ENCODE measurements around the gene NIPSNAP2. TPM values are rescaled to one million over a fixed set of nuclear protein-coding genes. Genes with fewer than 3 reads are reported as not detected.
"Not testable (repeated sequence)": the region's sequence is repeated elsewhere in the genome, so short reads cannot be mapped to it uniquely, and the experiment has no call there.

Gene NIPSNAP2
- 10 to 100 TPM; 15.6 to 21.6 TPM for polyA plus RNA-seq

- peaks cover 0 to 3% of the 10 kb centered on the region in 2 donors for H3K4me1 ChIP-seq (ENCODE audit: control insufficient read depth in 2 of 2, insufficient read depth in 2 of 2, low read length in 1 of 2)
- H3K4me3 ChIP-seq (ENCODE audit: low read depth in 1 of 2, low read length in 2 of 2) = peak within 1 kb of the TSS; percentile 66 to 70
- peak within 1 kb of the TSS; percentile 95 to 98 for H3K27ac ChIP-seq (ENCODE audit: low read depth in 2 of 2, low read length in 1 of 2)
- no peaks in the 10 kb centered on the region for H3K9me3 ChIP-seq (ENCODE audit: control insufficient read depth in 2 of 2, insufficient read depth in 1 of 2, low read depth in 1 of 2, low read length in 1 of 2)
- H3K36me3 ChIP-seq (ENCODE audit: control insufficient read depth in 2 of 2, insufficient read depth in 2 of 2, low read length in 1 of 2) = peaks cover 0 to 3% of the 10 kb centered on the region in 2 donors
- WGBS, 2 donors = 0 to 1% methylated on average over 79 to 105 of the region's 105 CpGs
- H3K27me3 ChIP-seq (ENCODE audit: control insufficient read depth in 1 of 2, insufficient read depth in 2 of 2, low read length in 2 of 2) = no peaks in the 10 kb centered on the region
Measured at GRCh38 chr7:55964261-55965099, at the start of gene NIPSNAP2. Gene NIPSNAP2 (plus strand): TSS chr7:55964585. CDS start chr7:55964610, 25 bp downstream.

GRCh38 chr7:55917771-55918170 is 46.6 kb upstream of the NIPSNAP2 start:
- Histone ChIP-seq H3K27ac (ENCODE audit: low read depth in 2 of 2, low read length in 1 of 2) (no peak overlapping the region), H3K36me3 (ENCODE audit: control insufficient read depth in 2 of 2, insufficient read depth in 2 of 2, low read length in 1 of 2) (peaks cover 0 to 6% of the 10 kb centered on the region in 2 donors), H3K4me1 (ENCODE audit: control insufficient read depth in 2 of 2, insufficient read depth in 2 of 2, low read length in 1 of 2) (no peaks in the 10 kb centered on the region), H3K9me3 (ENCODE audit: control insufficient read depth in 2 of 2, insufficient read depth in 1 of 2, low read depth in 1 of 2, low read length in 1 of 2) (no peaks in the 10 kb centered on the region), H3K27me3 (ENCODE audit: control insufficient read depth in 1 of 2, insufficient read depth in 2 of 2, low read length in 2 of 2) (no peaks in the 10 kb centered on the region), H3K4me3 (ENCODE audit: low read depth in 1 of 2, low read length in 2 of 2) (no peak overlapping the region)
- 94 to 95% methylated on average over 1 of the region's 1 CpG for WGBS, 2 donors

GRCh38 chr7:55928006-55928767 is 36.2 kb upstream of the NIPSNAP2 start:
- no peaks in the 10 kb centered on the region for H3K9me3 ChIP-seq (ENCODE audit: control insufficient read depth in 2 of 2, insufficient read depth in 1 of 2, low read depth in 1 of 2, low read length in 1 of 2)
- H3K27me3 ChIP-seq (ENCODE audit: control insufficient read depth in 1 of 2, insufficient read depth in 2 of 2, low read length in 2 of 2) = no peaks in the 10 kb centered on the region
- H3K36me3 ChIP-seq (ENCODE audit: control insufficient read depth in 2 of 2, insufficient read depth in 2 of 2, low read length in 1 of 2) = peaks cover 0 to 2% of the 10 kb centered on the region in 2 donors
- H3K27ac ChIP-seq (ENCODE audit: low read depth in 2 of 2, low read length in 1 of 2) = no peak overlapping the region
- H3K4me1 ChIP-seq (ENCODE audit: control insufficient read depth in 2 of 2, insufficient read depth in 2 of 2, low read length in 1 of 2) = no peaks in the 10 kb centered on the region
- no peak overlapping the region for H3K4me3 ChIP-seq (ENCODE audit: low read depth in 1 of 2, low read length in 2 of 2)
- WGBS, 2 donors = 90 to 91% methylated on average over 5 of the region's 5 CpGs

- Histone ChIP-seq H3K4me3 (ENCODE audit: low read depth in 1 of 2, low read length in 2 of 2) (no peak overlapping the region), H3K27ac (ENCODE audit: low read depth in 2 of 2, low read length in 1 of 2) (no peak overlapping the region), H3K9me3 (ENCODE audit: control insufficient read depth in 2 of 2, insufficient read depth in 1 of 2, low read depth in 1 of 2, low read length in 1 of 2) (peaks cover 0 to 2% of the 10 kb centered on the region in 2 donors), H3K27me3 (ENCODE audit: control insufficient read depth in 1 of 2, insufficient read depth in 2 of 2, low read length in 2 of 2) (no peaks in the 10 kb centered on the region), H3K36me3 (ENCODE audit: control insufficient read depth in 2 of 2, insufficient read depth in 2 of 2, low read length in 1 of 2) (peaks cover 0 to 3% of the 10 kb centered on the region in 2 donors), H3K4me1 (ENCODE audit: control insufficient read depth in 2 of 2, insufficient read depth in 2 of 2, low read length in 1 of 2) (no peaks in the 10 kb centered on the region)
- 80 to 81% methylated on average over 5 of the region's 5 CpGs for WGBS, 2 donors
Measured at GRCh38 chr7:55931421-55932151, 32.8 kb upstream of the NIPSNAP2 start.

GRCh38 chr7:55939514-55940123 is 24.8 kb upstream of the NIPSNAP2 start:
- Histone ChIP-seq H3K9me3 (ENCODE audit: control insufficient read depth in 2 of 2, insufficient read depth in 1 of 2, low read depth in 1 of 2, low read length in 1 of 2) (peaks cover 2 to 5% of the 10 kb centered on the region in 2 donors), H3K27me3 (ENCODE audit: control insufficient read depth in 1 of 2, insufficient read depth in 2 of 2, low read length in 2 of 2) (no peaks in the 10 kb centered on the region), H3K4me3 (ENCODE audit: low read depth in 1 of 2, low read length in 2 of 2) (no peak overlapping the region), H3K27ac (ENCODE audit: low read depth in 2 of 2, low read length in 1 of 2) (no peak overlapping the region), H3K36me3 (ENCODE audit: control insufficient read depth in 2 of 2, insufficient read depth in 2 of 2, low read length in 1 of 2) (no peaks in the 10 kb centered on the region), H3K4me1 (ENCODE audit: control insufficient read depth in 2 of 2, insufficient read depth in 2 of 2, low read length in 1 of 2) (no peaks in the 10 kb centered on the region)
- 88 to 92% methylated on average over 7 of the region's 7 CpGs for WGBS, 2 donors

GRCh38 chr7:55946545-55946944 is 17.8 kb upstream of the NIPSNAP2 start:
- no peaks in the 10 kb centered on the region for H3K4me1 ChIP-seq (ENCODE audit: control insufficient read depth in 2 of 2, insufficient read depth in 2 of 2, low read length in 1 of 2)
- no peaks in the 10 kb centered on the region for H3K27me3 ChIP-seq (ENCODE audit: control insufficient read depth in 1 of 2, insufficient read depth in 2 of 2, low read length in 2 of 2)
- H3K27ac ChIP-seq (ENCODE audit: low read depth in 2 of 2, low read length in 1 of 2) = no peak overlapping the region
- no peaks in the 10 kb centered on the region for H3K36me3 ChIP-seq (ENCODE audit: control insufficient read depth in 2 of 2, insufficient read depth in 2 of 2, low read length in 1 of 2)
- 85 to 87% methylated on average over 5 of the region's 5 CpGs for WGBS, 2 donors
- H3K4me3 ChIP-seq (ENCODE audit: low read depth in 1 of 2, low read length in 2 of 2) = no peak overlapping the region
- H3K9me3 ChIP-seq (ENCODE audit: control insufficient read depth in 2 of 2, insufficient read depth in 1 of 2, low read depth in 1 of 2, low read length in 1 of 2) = peaks cover 0 to 3% of the 10 kb centered on the region in 2 donors

GRCh38 chr7:55951637-55952351 is 12.6 kb upstream of the NIPSNAP2 start, which contains the start of gene MRPS17:
Gene MRPS17 (plus strand): TSS chr7:55951877. CDS start chr7:55953196, 1,319 bp downstream.
- Histone ChIP-seq H3K4me3 (ENCODE audit: low read depth in 1 of 2, low read length in 2 of 2) (peak within 1 kb of the TSS; percentile 80 to 84), H3K4me1 (ENCODE audit: control insufficient read depth in 2 of 2, insufficient read depth in 2 of 2, low read length in 1 of 2) (no peaks in the 10 kb centered on the region), H3K36me3 (ENCODE audit: control insufficient read depth in 2 of 2, insufficient read depth in 2 of 2, low read length in 1 of 2) (no peaks in the 10 kb centered on the region), H3K27ac (ENCODE audit: low read depth in 2 of 2, low read length in 1 of 2) (peak within 1 kb of the TSS; percentile 79 to 89), H3K27me3 (ENCODE audit: control insufficient read depth in 1 of 2, insufficient read depth in 2 of 2, low read length in 2 of 2) (no peaks in the 10 kb centered on the region), H3K9me3 (ENCODE audit: control insufficient read depth in 2 of 2, insufficient read depth in 1 of 2, low read depth in 1 of 2, low read length in 1 of 2) (no peaks in the 10 kb centered on the region)
- 1% methylated on average over 49 to 53 of the region's 53 CpGs for WGBS, 2 donors

GRCh38 chr7:55952352-55952671 is 12.1 kb upstream of the NIPSNAP2 start:
- 32 to 35% methylated on average over 19 of the region's 19 CpGs for WGBS, 2 donors
- H3K4me3 ChIP-seq (ENCODE audit: low read depth in 1 of 2, low read length in 2 of 2) = peak overlapping the region; percentile 80 to 84
- H3K27ac ChIP-seq (ENCODE audit: low read depth in 2 of 2, low read length in 1 of 2) = peak overlapping the region; percentile 79 to 89
- H3K9me3 ChIP-seq (ENCODE audit: control insufficient read depth in 2 of 2, insufficient read depth in 1 of 2, low read depth in 1 of 2, low read length in 1 of 2); H3K27me3 ChIP-seq (ENCODE audit: control insufficient read depth in 1 of 2, insufficient read depth in 2 of 2, low read length in 2 of 2); H3K36me3 ChIP-seq (ENCODE audit: control insufficient read depth in 2 of 2, insufficient read depth in 2 of 2, low read length in 1 of 2); H3K4me1 ChIP-seq (ENCODE audit: control insufficient read depth in 2 of 2, insufficient read depth in 2 of 2, low read length in 1 of 2): not testable (repeated sequence)
